ENCODE results near the gene RTKN. TPM values are rescaled to one million over a fixed set of nuclear protein-coding genes. Genes with fewer than 3 reads are reported as not detected.

Gene RTKN
- total RNA-seq, 4 donors from 2014 or later = 2.2 to 17.6 (median 5.9) TPM

DNA sequence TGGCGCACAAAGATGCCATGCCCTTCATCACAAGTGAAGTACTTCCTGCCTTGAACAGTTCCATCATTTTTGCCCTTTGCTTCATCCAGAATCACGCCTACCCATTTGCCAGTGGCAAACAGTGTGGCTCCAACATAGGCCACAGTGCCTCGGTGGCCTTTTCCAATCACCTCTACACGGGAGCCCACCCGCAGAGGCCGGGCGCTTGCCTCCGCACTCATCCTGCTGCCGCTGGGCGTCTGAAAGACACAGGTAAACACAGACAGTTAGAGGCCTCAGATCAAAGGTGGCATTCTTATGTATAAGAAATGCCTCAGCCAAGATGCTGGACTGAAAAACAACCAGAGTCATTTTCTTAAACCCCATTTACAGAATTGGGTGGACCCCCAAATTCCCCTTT is 63.7 kb downstream of the RTKN start:
- TF ChIP-seq POLR2A (IDR thresholded peaks at IDR 0.05) = no peak
- TF ChIP-seq, protein P1, sequence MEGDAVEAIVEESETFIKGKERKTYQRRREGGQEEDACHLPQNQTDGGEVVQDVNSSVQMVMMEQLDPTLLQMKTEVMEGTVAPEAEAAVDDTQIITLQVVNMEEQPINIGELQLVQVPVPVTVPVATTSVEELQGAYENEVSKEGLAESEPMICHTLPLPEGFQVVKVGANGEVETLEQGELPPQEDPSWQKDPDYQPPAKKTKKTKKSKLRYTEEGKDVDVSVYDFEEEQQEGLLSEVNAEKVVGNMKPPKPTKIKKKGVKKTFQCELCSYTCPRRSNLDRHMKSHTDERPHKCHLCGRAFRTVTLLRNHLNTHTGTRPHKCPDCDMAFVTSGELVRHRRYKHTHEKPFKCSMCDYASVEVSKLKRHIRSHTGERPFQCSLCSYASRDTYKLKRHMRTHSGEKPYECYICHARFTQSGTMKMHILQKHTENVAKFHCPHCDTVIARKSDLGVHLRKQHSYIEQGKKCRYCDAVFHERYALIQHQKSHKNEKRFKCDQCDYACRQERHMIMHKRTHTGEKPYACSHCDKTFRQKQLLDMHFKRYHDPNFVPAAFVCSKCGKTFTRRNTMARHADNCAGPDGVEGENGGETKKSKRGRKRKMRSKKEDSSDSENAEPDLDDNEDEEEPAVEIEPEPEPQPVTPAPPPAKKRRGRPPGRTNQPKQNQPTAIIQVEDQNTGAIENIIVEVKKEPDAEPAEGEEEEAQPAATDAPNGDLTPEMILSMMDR (IDR thresholded peaks at IDR 0.05 in 4 of 5, conservative IDR thresholded peaks at IDR 0.05 in 1 of 5) = no peak

DNA sequence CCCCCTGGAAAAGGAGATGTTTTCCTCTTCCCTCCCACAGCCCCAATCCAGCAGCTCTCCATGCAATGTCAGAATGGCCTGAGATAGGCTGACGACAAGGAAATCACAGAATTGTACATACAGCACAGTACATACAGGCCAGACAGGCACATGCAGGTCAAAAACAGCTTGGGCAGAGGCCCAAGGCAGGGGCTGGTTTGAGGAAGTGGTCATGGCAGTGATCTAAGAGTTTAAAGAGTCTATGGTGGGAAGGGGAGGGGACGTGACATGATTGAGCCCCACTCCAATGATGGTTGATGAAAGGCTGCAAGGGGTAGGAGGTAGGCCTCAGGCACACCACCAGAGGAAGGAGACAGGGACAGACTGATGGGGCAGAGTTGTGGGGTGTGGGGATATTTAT is 65.9 kb downstream of the RTKN start:
- Histone ChIP-seq H3K27ac (no peak overlapping the region), H3K4me1 (peaks cover 17 to 30% of the 10 kb centered on the region in 2 donors), H3K36me3 (peaks cover 0 to 26% of the 10 kb centered on the region in 2 donors), H3K9me3 (no peaks in the 10 kb centered on the region), H3K4me3 (no peak overlapping the region), H3K27me3 (no peaks in the 10 kb centered on the region)
- ATAC-seq (no peak), DNase-seq (no peak)
- intact Hi-C loops (cut with DNase I; ENCODE audit: low total_unique reads) = no loop called here
- in situ Hi-C loops (cut with MboI; ENCODE audit: low sequenced_read_pairs in 4 of 4) = no loop called here
- TF ChIP-seq, protein P1 (IDR thresholded peaks at IDR 0.05 in 4 of 5, conservative IDR thresholded peaks at IDR 0.05 in 1 of 5) = no peak
- no peak for TF ChIP-seq POLR2A (IDR thresholded peaks at IDR 0.05)

More for the DNA sequence above, 63.7 kb downstream of the RTKN start:
- Histone ChIP-seq H3K27me3 (no peaks in the 10 kb centered on the region), H3K4me1 (peaks cover 33 to 47% of the 10 kb centered on the region in 2 donors), H3K27ac (no peak overlapping the region), H3K9me3 (no peaks in the 10 kb centered on the region), H3K4me3 (no peak overlapping the region), H3K36me3 (peaks cover 0 to 20% of the 10 kb centered on the region in 2 donors)
- DNase-seq (no peak), ATAC-seq (no peak)
- in situ Hi-C loops (cut with MboI; ENCODE audit: low sequenced_read_pairs in 4 of 4) = no loop called here
- intact Hi-C loops (cut with DNase I; ENCODE audit: low total_unique reads) = no loop called here

Other genes starting within 250 kb of the RTKN start
- gene MTHFD2, start 243.3 kb downstream of the RTKN start, total RNA-seq = 10 to 100 TPM; 29.0 to 53.5 (median 32.5) TPM
- gene SLC4A5, start 98.5 kb downstream of the RTKN start, total RNA-seq = 1 to 10 TPM in 1 of 4 donors, under 1 TPM in 3; 0.24 to 3.8 (median 0.59) TPM
- gene DCTN1, start 61.6 kb downstream of the RTKN start, total RNA-seq = 100 to 1,000 TPM in 2 of 4 donors, 10 to 100 TPM in 2; 89.8 to 127 (median 103) TPM
- under 1 TPM in 1 of 4 donors, not detected in 3; 0.24 TPM for gene C2orf81, start 20.3 kb downstream of the RTKN start, total RNA-seq
- 1 to 10 TPM in 2 of 4 donors, under 1 TPM in 2; 0.51 to 2.1 (median 1.4) TPM for gene WDR54, start 20.2 kb downstream of the RTKN start, total RNA-seq
- 10 to 100 TPM; 14.5 to 51.9 (median 41.1) TPM for gene INO80B, start 13.2 kb upstream of the RTKN start, total RNA-seq
- 10 to 100 TPM; 10.7 to 17.5 (median 16.5) TPM for gene WBP1, start 16.5 kb upstream of the RTKN start, total RNA-seq
- gene MOGS, start 23.4 kb upstream of the RTKN start, total RNA-seq = 10 to 100 TPM; 27.2 to 33.9 (median 31.7) TPM
- gene MRPL53, start 30.7 kb upstream of the RTKN start, total RNA-seq = 10 to 100 TPM; 26.5 to 48.7 (median 41.5) TPM
- 1 to 10 TPM; 5.5 to 7.3 (median 6.0) TPM for gene CCDC142, start 41.1 kb upstream of the RTKN start, total RNA-seq
- 1 to 10 TPM; 6.1 to 9.6 (median 7.7) TPM for gene TTC31, start 41.1 kb upstream of the RTKN start, total RNA-seq
- under 1 TPM in 1 of 4 donors, not detected in 3; 0.59 TPM for gene LBX2, start 57.7 kb upstream of the RTKN start, total RNA-seq
- 10 to 100 TPM; 14.2 to 23.6 (median 20.0) TPM for gene PCGF1, start 65.8 kb upstream of the RTKN start, total RNA-seq
- gene TLX2, start 72.5 kb upstream of the RTKN start, total RNA-seq = not detected
- under 1 TPM in 1 of 4 donors, not detected in 3; 0.24 TPM for gene DQX1, start 84.3 kb upstream of the RTKN start, total RNA-seq
- gene AUP1, start 87.8 kb upstream of the RTKN start, total RNA-seq = 100 to 1,000 TPM; 112 to 148 (median 115) TPM
- 10 to 100 TPM; 24.2 to 38.5 (median 29.4) TPM for gene HTRA2, start 88.0 kb upstream of the RTKN start, total RNA-seq
- 1 to 10 TPM in 1 of 4 donors, under 1 TPM in 3; 0.65 to 1.3 (median 0.95) TPM for gene LOXL3, start 112.0 kb upstream of the RTKN start, total RNA-seq
- gene DOK1, start 112.8 kb upstream of the RTKN start, total RNA-seq = 1 to 10 TPM in 3 of 4 donors, under 1 TPM in 1; 0.51 to 4.1 (median 2.7) TPM
- under 1 TPM in 1 of 4 donors, not detected in 3; 0.20 TPM for gene M1AP, start 206.4 kb upstream of the RTKN start, total RNA-seq
- 1 to 10 TPM in 3 of 4 donors, under 1 TPM in 1; 0.97 to 1.6 (median 1.4) TPM for gene SEMA4F, start 212.3 kb upstream of the RTKN start, total RNA-seq